IPS-20b (cell line): ENCODE data around the gene TMEM203.
"Not testable (repeated sequence)": the region's sequence is repeated elsewhere in the genome, so short reads cannot be mapped to it uniquely, and the experiment has no call there.

Experiments used
- H3K27ac ChIP-seq: one replicate; pipeline ENCODE4 v1.5.1; 2013; ENCODE audit warnings: low read length
- H3K27me3 ChIP-seq: 2 replicates; pipeline ENCODE4 v1.6.1; 2013; ENCODE audit warnings: mild to moderate bottlenecking, low read length, inconsistent platforms; ENCODE audit not compliant: insufficient read depth
- H3K36me3 ChIP-seq: 2 replicates; pipeline ENCODE4 v1.6.1; 2013; ENCODE audit warnings: low read depth, mild to moderate bottlenecking, inconsistent platforms, low read length, moderate library complexity; ENCODE audit not compliant: insufficient read depth
- H3K4me1 ChIP-seq: 2 replicates; pipeline ENCODE4 v1.6.1; 2013; ENCODE audit warnings: mild to moderate bottlenecking, control low read depth, inconsistent platforms, low read length, moderate library complexity; ENCODE audit not compliant: insufficient read depth
- H3K4me3 ChIP-seq: 2 replicates; pipeline ENCODE4 v1.5.1; 2013; ENCODE audit warnings: mild to moderate bottlenecking, low read length, inconsistent platforms
- H3K9ac ChIP-seq: 2 replicates; pipeline ENCODE4 v1.6.1; 2013; ENCODE audit warnings: low read depth, mild to moderate bottlenecking, inconsistent platforms, low read length, moderate library complexity
- H3K9me3 ChIP-seq: 2 replicates; pipeline ENCODE4 v1.6.1; 2013; ENCODE audit warnings: mild to moderate bottlenecking, low read depth, low read length, inconsistent platforms; ENCODE audit not compliant: insufficient read depth

The TMEM203 gene

DNA sequence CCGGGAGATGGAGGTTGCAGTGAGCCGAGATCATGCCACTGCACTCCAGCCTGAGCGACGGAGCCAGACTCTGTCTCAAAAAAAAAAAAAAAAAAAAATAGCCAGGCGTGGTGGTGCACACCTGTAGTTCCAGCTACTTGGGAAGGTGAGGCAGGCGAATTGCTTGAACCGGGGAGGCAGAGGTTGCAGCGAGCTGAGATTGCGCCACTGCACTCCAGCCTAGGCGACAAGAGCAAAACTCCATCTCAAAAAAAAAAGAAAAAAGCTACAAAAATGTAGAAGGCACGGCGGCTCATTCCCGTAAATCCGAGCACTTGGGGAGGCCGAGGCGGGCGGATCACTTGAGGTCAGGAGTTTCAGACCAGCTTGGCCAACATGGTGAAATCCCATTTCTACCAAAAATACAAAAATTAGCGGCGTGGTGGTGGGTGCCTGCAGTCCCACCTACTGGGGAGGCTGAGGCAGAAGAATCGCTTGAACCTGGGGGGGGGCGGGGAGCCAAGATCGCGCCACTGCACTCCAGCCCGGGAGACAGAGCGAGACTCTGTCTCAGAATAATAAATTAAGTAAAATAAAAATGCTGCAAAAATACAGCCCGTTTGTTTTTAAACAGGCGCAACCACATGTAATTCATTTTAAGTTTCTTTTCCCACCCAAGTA is 34.2 kb upstream of the TMEM203 start:
- peak overlapping the region; percentile 85 for H3K4me3 ChIP-seq
- H3K36me3 ChIP-seq: peaks cover 21% of the 10 kb centered on the region
- H3K27ac ChIP-seq: peak overlapping the region; percentile 46
- H3K9me3 ChIP-seq, H3K4me1 ChIP-seq, H3K27me3 ChIP-seq: not testable (repeated sequence)
- peak overlapping the region; percentile 86; the same call in 1 of the 2 replicates for H3K9ac ChIP-seq

DNA sequence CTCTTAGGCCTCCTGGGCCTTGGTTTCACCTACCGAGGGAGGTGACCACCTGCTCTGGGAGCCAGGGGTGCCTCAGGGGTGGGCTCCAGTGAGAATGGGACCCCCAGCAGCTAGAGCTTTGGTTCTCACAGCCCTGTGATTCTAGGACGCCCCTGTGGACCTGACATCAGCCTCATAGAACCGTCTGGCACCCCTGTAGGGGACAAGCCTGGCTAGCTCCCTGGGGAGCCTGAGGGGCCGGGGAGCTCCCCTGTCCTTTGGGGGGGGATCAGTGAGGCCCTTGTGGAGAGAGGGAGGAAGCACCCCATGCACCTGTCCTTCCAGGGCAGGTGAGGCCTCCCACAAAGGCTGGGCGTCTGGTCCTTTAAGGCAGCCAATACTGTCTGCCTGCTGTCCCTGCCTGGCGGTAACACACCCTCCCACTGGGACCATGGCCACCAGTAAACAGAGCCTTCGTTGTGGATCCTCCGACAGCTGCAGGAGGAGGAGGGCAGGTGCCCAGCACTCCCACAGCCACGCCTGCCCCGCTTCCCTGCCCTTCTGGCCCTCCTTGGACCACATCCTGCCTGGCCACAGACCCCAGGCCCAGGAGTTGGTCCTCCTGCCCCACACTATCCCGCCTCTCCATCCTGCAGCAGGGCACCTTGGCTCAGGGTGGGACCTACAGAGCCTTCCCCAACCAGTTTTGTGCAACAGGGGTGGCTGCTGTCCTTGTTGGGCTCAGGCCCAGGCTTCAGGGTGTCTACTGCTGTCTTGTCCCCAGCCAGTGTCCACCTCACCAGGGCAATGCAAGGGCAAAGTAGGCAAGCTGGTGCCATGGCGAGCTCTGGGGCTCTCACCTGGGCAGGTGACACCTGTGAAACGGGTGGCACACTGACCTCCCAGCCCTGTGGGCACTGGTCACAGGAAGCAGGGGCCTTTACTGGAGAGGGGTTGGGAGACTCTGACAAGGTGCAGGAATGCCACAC is 32.6 kb upstream of the TMEM203 start:
- H3K4me1 ChIP-seq: peaks cover 5% of the 10 kb centered on the region
- H3K4me3 ChIP-seq: no peak overlapping the region
- peaks cover 11% of the 10 kb centered on the region for H3K36me3 ChIP-seq
- H3K9ac ChIP-seq: no peak overlapping the region
- no peaks in the 10 kb centered on the region for H3K9me3 ChIP-seq
- H3K27ac ChIP-seq: no peak overlapping the region
- no peaks in the 10 kb centered on the region for H3K27me3 ChIP-seq

DNA sequence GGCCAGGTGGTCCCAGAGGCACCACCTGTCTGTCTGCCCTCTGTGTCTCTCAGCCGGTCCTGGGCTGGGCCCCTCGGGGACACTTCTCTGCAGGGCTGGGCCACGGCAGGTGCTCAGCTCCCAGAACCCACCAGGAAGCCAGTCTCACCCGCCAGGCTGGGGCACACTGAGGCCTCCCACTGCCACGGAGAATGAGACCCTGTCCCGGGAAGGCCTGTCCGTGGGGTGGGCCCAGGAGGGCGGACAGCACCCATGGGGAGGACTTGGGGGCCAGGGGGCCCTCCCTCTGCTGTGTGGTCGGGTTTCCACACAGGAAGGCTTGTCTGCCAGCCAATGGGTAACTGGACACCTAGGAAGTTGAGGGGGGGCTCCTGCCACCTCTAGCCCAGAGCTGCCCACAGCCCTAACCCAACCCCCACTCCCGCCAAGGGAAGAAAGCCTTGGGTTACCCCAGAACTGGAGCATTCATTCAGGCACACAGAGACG is 31.5 kb upstream of the TMEM203 start:
- Histone ChIP-seq H3K9ac (no peak overlapping the region), H3K27me3 (no peaks in the 10 kb centered on the region), H3K9me3 (no peaks in the 10 kb centered on the region), H3K4me1 (peaks cover 5% of the 10 kb centered on the region; the same call in 1 of the 2 replicates), H3K4me3 (no peak overlapping the region), H3K27ac (no peak overlapping the region), H3K36me3 (peaks cover under 1% of the 10 kb centered on the region)

DNA sequence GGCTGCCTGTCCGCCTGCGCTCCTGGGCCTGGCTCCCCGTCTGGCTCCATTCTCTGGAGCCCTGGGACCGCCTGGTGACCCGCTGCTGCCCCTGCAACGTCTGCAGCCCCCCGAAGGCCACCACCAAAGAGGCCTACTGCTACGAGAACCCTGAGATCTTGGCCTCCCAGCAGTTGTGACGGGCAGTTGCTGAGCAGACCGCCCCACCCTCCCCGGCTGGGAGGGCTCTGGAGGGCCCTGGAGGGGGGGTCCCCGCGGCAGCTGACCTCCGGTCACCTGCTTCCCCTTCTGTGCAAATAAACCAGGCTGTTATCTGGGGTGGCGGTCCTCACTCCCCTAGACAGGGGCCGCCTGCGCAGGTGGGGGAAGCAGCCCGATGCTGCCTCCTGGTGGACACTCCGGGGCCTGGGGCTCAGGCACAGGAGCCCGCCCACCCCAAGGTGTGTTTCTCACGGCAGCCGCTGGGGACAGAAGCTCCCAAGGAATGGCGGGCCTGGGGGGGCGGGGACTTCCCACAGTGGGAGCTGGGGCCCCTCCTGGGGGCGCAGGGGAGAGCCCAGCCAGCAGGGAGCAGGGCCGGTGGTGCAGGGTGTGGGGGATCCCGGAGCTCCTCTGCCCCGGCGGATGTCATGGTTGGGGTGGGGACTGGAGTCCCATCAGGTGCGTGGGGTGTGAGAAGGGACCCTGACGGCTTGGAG is 30.9 kb upstream of the TMEM203 start:
- Histone ChIP-seq H3K9me3 (no peaks in the 10 kb centered on the region), H3K4me1 (peaks cover 5% of the 10 kb centered on the region; the same call in 1 of the 2 replicates), H3K36me3 (no peaks in the 10 kb centered on the region), H3K9ac (no peak overlapping the region), H3K27me3 (no peaks in the 10 kb centered on the region), H3K27ac (no peak overlapping the region), H3K4me3 (no peak overlapping the region)

DNA sequence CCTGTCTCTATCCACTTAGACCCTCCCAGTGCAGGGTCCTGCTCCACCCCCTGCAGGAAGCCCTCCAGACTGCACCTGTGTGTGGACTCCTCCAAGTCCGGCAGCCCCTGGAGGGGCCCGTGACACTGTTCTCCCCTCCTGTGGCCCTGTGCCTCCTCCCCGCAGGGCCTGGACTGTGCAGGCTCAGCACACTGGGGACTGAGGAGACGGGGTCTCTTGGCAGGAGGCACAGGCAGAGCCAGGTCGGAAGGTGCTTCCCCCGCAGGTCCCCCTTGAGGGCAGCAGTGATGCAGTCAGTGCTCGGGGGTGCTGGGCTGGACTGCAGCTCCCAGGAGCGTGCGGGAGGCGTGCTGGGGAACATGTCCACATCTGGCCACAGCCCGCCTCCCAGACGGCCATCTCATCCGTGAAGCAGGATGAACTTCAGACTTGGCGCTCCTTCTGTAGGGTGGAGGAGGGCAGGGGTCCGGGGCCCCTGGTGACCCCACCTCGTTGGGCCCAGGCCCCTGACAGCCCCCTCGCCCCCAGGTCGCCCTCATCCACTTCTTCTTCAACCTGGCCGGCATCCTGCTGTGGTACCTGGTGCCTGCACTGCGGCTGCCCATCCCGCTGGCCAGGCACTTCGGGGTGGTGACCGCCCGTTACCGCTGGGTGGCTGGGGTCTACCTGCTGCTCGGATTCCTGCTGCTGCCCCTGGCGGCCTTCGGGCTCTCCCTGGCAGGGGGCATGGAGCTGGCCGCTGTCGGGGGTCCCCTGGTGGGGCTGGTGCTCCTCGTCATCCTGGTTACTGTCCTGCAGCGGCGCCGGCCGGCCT is 30.2 kb upstream of the TMEM203 start:
- Histone ChIP-seq H3K4me1 (peaks cover 5% of the 10 kb centered on the region; the same call in 1 of the 2 replicates), H3K9ac (no peak overlapping the region), H3K27me3 (no peaks in the 10 kb centered on the region), H3K9me3 (no peaks in the 10 kb centered on the region), H3K36me3 (no peaks in the 10 kb centered on the region), H3K4me3 (no peak overlapping the region), H3K27ac (no peak overlapping the region)

DNA sequence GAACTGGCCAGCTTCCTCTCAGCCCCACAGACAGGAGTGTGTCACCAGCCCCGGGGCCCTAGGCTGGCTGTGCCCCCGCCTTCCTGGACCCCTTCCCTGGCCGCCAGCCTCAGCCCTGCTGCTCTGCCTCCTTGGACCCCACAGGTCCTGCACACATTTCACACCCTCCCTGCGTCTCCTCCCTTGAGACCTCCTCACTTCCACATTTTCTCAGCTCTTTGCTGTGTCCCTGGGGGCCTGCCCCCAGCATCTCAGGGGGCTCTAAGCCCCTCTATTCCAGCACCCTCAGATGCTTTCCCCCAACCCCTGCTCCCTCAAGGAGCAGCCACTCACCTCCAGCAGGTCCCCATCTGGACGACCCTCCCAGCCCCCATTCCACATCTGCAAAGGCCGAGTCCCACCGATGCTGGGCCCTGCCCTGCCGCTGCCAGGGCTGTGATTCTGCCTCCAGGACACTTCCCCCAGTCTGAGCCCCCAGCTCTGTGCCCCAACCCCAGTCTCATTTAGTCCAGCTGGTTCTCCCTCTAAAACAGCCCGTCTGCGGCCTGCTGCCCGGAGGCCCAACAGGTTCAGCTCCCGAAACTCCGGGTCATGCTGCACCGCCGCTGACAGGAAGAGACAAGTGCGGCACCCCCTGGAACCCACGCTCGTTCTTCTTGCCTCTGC is 29.4 kb upstream of the TMEM203 start:
- Histone ChIP-seq H3K27ac (no peak overlapping the region), H3K36me3 (no peaks in the 10 kb centered on the region), H3K27me3 (no peaks in the 10 kb centered on the region), H3K9ac (no peak overlapping the region), H3K4me1 (peaks cover 5% of the 10 kb centered on the region; the same call in 1 of the 2 replicates), H3K4me3 (no peak overlapping the region), H3K9me3 (no peaks in the 10 kb centered on the region)

DNA sequence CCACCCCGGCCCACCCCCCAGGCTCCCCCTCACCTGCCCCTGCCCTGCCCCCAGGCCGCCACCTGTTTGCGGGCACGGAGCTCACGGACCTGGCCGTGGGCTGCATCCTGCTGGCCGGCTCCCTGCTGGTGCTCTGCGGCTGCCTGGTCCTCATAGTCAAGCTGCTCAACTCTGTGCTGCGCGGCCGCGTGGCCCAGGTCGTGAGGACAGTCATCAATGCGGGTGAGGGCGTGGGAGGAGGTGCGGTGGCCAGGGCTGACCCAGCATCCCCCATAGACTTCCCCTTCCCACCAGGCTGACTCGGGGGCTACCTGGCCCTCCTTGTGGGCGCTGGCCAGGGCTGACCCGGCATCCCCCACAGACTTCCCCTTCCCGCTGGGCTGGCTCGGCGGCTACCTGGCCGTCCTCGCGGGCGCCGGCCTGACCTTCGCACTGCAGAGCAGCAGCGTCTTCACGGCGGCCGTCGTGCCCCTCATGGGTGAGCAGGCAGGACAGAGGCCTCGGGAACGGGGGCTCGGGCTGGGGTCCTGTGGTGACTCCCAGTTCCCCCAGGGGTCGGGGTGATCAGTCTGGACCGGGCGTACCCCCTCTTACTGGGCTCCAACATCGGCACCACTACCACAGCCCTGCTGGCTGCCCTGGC is 28.7 kb upstream of the TMEM203 start:
- Histone ChIP-seq H3K36me3 (no peaks in the 10 kb centered on the region), H3K27ac (no peak overlapping the region), H3K9me3 (no peaks in the 10 kb centered on the region), H3K9ac (no peak overlapping the region), H3K4me1 (peaks cover 5% of the 10 kb centered on the region; the same call in 1 of the 2 replicates), H3K4me3 (no peak overlapping the region), H3K27me3 (no peaks in the 10 kb centered on the region)

DNA sequence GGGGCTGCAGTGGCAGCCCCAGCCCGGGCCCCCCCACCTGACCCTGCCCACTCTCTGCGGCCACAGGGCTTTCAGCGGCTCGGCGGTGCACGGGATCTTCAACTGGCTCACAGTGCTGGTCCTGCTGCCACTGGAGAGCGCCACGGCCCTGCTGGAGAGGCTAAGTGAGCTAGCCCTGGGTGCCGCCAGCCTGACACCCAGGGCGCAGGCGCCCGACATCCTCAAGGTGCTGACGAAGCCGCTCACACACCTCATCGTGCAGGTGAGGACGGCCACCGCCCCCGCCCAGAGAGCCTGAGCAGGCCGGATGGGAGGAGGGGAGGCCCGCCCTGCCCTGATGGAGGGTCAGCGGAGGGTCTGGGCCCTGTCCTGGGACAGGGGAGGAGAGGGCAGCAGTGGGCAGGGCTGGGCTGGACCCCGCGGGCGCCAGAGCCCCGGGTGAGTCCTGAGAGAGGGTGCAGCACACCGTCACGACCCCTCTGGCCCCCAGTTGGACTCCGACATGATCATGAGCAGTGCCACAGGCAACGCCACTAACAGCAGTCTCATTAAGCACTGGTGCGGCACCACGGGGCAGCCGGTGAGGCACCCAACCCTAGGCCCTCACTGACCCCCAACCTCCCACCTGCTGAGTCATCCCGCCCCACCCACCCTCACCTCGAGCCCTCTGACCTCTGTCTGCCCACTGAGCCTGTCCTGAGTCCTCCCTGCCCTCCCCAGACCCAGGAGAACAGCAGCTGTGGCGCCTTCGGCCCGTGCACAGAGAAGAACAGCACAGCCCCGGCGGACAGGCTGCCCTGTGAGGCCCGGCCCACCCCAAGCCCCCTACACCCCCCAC is 27.9 kb upstream of the TMEM203 start:
- Histone ChIP-seq H3K9me3 (no peaks in the 10 kb centered on the region), H3K36me3 (no peaks in the 10 kb centered on the region), H3K27ac (no peak overlapping the region), H3K27me3 (no peaks in the 10 kb centered on the region), H3K9ac (no peak overlapping the region), H3K4me1 (peaks cover 5% of the 10 kb centered on the region; the same call in 1 of the 2 replicates), H3K4me3 (no peak overlapping the region)

DNA sequence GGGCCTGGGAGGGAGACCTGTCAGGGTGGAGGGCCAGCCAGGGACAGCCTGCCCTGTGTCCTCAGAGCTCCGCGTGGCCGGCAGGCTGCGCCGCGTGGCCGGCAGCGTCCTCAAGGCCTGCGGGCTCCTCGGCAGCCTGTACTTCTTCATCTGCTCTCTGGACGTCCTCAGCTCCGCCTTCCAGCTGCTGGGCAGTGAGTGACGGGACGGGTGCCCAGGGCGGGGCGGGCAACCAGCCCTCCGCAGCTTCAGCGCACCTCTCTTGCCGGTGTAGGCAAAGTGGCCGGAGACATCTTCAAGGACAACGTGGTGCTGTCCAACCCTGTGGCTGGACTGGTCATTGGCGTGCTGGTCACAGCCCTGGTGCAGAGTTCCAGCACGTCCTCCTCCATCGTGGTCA is 27.1 kb upstream of the TMEM203 start:
- H3K36me3 ChIP-seq: no peaks in the 10 kb centered on the region
- no peaks in the 10 kb centered on the region for H3K27me3 ChIP-seq
- no peak overlapping the region for H3K27ac ChIP-seq
- no peak overlapping the region for H3K4me3 ChIP-seq
- H3K9me3 ChIP-seq: no peaks in the 10 kb centered on the region
- no peak overlapping the region for H3K9ac ChIP-seq
- peaks cover 5% of the 10 kb centered on the region; the same call in 1 of the 2 replicates for H3K4me1 ChIP-seq

DNA sequence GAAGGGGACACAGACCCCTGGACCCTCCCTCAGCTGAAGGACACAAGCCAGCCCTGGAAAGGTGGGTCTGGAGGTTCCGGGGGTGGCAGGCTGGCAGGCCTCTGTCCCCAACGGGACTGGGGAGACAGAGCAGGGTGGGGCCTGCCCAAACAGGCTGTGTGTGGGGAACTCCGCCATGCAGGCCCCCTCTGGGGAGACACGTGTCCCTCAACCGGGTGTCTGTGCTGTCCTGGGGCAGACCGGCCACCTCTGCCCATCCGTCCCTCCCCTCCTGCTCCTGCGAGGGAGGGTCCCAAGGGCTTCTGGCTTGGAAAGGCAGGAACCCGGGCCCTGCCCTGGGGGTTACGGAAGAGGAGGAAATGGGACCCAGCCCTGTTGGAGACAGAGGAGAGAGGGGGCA is 26.7 kb upstream of the TMEM203 start:
- H3K36me3 ChIP-seq: no peaks in the 10 kb centered on the region
- peaks cover 4% of the 10 kb centered on the region; the same call in 1 of the 2 replicates for H3K4me1 ChIP-seq
- H3K9me3 ChIP-seq: no peaks in the 10 kb centered on the region
- no peak overlapping the region for H3K27ac ChIP-seq
- no peak overlapping the region for H3K9ac ChIP-seq
- no peaks in the 10 kb centered on the region for H3K27me3 ChIP-seq
- no peak overlapping the region for H3K4me3 ChIP-seq
